22Rv1 (cell line): ENCODE results near the gene ZNF641.

Source experiments
- CTCF ChIP-seq: fragments of 450-650 bp; IDR thresholded peaks from 2 replicates; pipeline ENCODE4 v1.5.1; 2017; ENCODE audit warnings: mild to moderate bottlenecking
- ZFX ChIP-seq: fragments of 450-650 bp; IDR thresholded peaks from 2 replicates; pipeline ENCODE4 v1.6.1; 2017; ENCODE audit warnings: antibody characterized with exemption, borderline replicate concordance

- TF ChIP-seq CTCF (no peak), ZFX (no peak)
These were observed 49.9 kb downstream of the ZNF641 start for GRCh38 chr12:48300774-48301173.
